Right atrium auricular region (tissue), 2 donors: ENCODE results near the gene BCO2. TPM values are rescaled to one million over a fixed set of nuclear protein-coding genes. Genes with fewer than 3 reads are reported as not detected.
"Not testable (repeated sequence)": the region's sequence is repeated elsewhere in the genome, so short reads cannot be mapped to it uniquely, and the experiment has no call there.

Experiments
- DNase-seq: peaks from one replicate; pipeline ENCODE4 v3.0.0-alpha.2; 2019; ENCODE audit warnings: low spot score
- H3K27ac ChIP-seq, 2 donors: fragments of 200-600 bp; sonication (generic); 1 replicate in 1 of 2; 2 replicates in 1 of 2; pipeline ENCODE4 v1.5.1; 2016 to 2019
- H3K27me3 ChIP-seq, 2 donors: fragments of 200-600 bp; sonication (generic); one replicate each; pipeline versions ENCODE4 v1.5.1 to v1.6.0; 2017 to 2019
- H3K36me3 ChIP-seq: fragments of 200-600 bp; sonication (generic); one replicate; pipeline ENCODE4 v1.5.1; 2016
- H3K4me1 ChIP-seq, 2 donors: fragments of 200-600 bp; sonication (generic); one replicate each; pipeline versions ENCODE4 v1.5.1 to v1.6.0; 2017 to 2019
- H3K4me3 ChIP-seq, 2 donors: fragments of 200-600 bp; sonication (generic); 1 replicate in 1 of 2; 2 replicates in 1 of 2; pipeline ENCODE4 v1.5.1; 2017 to 2019; ENCODE audit warnings: mild to moderate bottlenecking in 1 of 2, moderate library complexity in 1 of 2
- H3K9me3 ChIP-seq, 2 donors: fragments of 200-600 bp; sonication (generic); one replicate each; pipeline ENCODE4 v1.5.1; 2019
- total RNA-seq, 2 donors: library from RNA; depleted of rRNA; stranded (reverse); fragments of >200 nt; gene quantifications; one replicate each; pipeline ENCODE4 v1.1.0, GENCODE V29; 2016
- TF ChIP-seq, protein P1 (sequence below), 2 donors: fragments of 200-600 bp; sonication (generic); IDR thresholded peaks; one replicate each; pipeline ENCODE4 v1.5.1; 2019; ENCODE audit warnings: antibody characterized with exemption in 2 of 2

Gene BCO2
- total RNA-seq, 2 donors from 2014 or later: 40.6 to 44.7 TPM

DNA sequence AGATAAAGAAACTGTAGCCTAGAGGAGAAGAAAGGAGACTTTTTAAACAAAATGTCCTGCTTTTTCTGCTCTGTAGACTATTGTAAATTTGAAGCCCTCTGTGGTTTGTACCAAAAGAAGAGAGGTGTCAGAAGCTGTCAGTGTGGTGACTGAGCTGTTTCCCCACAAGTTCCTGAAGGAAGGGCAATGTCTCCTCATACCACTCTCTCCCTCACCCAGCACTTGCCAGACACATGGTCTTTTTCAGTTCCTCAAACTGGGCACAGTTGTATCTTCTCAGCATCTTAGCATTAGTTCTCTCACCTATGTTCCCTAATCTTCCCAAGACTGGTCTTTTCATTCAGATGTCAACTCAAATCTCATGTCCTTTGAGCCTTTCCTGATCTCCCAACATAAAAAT, 4.3 kb downstream of the BCO2 start:
- H3K36me3 ChIP-seq: no peaks in the 10 kb centered on the region
- no peaks in the 10 kb centered on the region for H3K27me3 ChIP-seq
- H3K4me3 ChIP-seq: no peak overlapping the region
- no peak for DNase-seq
- H3K4me1 ChIP-seq: peaks cover 0 to 23% of the 10 kb centered on the region in 2 donors
- TF ChIP-seq, protein P1, sequence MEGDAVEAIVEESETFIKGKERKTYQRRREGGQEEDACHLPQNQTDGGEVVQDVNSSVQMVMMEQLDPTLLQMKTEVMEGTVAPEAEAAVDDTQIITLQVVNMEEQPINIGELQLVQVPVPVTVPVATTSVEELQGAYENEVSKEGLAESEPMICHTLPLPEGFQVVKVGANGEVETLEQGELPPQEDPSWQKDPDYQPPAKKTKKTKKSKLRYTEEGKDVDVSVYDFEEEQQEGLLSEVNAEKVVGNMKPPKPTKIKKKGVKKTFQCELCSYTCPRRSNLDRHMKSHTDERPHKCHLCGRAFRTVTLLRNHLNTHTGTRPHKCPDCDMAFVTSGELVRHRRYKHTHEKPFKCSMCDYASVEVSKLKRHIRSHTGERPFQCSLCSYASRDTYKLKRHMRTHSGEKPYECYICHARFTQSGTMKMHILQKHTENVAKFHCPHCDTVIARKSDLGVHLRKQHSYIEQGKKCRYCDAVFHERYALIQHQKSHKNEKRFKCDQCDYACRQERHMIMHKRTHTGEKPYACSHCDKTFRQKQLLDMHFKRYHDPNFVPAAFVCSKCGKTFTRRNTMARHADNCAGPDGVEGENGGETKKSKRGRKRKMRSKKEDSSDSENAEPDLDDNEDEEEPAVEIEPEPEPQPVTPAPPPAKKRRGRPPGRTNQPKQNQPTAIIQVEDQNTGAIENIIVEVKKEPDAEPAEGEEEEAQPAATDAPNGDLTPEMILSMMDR (IDR thresholded peaks at IDR 0.05): no peak
- H3K27ac ChIP-seq: peak overlapping the region in 1 of 2 donors; percentile 86
- H3K9me3 ChIP-seq: no peaks in the 10 kb centered on the region

DNA sequence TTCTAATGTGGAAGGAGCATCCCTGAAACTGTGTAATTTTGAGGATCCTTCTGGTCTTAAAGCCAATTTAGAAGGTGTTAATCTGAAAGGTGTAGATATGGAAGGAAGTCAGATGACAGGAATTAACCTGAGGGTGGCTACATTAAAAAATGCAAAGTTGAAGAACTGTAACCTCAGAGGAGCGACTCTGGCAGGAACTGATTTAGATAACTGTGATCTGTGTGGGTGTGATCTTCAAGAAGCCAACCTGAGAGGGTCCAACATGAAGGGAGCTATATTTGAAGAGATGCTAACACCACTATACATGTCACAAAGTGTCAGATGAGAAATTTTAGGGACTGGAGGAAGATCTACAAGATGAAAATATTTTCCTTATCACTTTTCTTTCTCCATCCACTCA, 7.6 kb downstream of the BCO2 start:
- TF ChIP-seq, protein P1 (IDR thresholded peaks at IDR 0.05): no peak
- H3K27me3 ChIP-seq: no peaks in the 10 kb centered on the region
- no peak overlapping the region for H3K27ac ChIP-seq
- no peaks in the 10 kb centered on the region for H3K9me3 ChIP-seq
- no peak for DNase-seq
- H3K4me3 ChIP-seq: no peak overlapping the region
- H3K4me1 ChIP-seq: peaks cover 0 to 16% of the 10 kb centered on the region in 2 donors
- H3K36me3 ChIP-seq: no peaks in the 10 kb centered on the region

DNA sequence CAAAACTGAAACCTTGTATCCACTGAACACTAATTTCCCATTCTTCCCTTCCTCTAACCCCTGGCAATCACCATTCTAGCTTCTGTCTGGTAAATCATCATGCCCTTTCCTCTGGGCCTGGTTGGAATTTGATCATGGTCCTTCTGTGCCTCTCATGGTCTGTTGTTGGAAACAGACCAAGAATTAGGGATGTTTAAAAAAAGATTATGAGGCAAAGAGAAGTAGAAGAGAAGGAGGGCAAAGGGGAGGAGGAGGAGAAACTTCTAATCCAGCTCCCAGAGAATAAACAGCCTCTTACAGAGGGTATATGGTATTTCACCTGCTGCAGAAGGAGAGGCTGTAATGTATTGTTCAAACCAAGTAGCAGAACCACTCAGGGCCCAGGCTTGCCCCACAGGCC, 10.6 kb downstream of the BCO2 start:
- Histone ChIP-seq H3K4me1 (peaks cover 0 to 4% of the 10 kb centered on the region in 2 donors), H3K9me3 (no peaks in the 10 kb centered on the region), H3K36me3 (no peaks in the 10 kb centered on the region), H3K27ac (peak overlapping the region; percentile 50 to 86), H3K27me3 (no peaks in the 10 kb centered on the region), H3K4me3 (no peak overlapping the region)
- no peak for DNase-seq
- TF ChIP-seq, protein P1 (IDR thresholded peaks at IDR 0.05): no peak

DNA sequence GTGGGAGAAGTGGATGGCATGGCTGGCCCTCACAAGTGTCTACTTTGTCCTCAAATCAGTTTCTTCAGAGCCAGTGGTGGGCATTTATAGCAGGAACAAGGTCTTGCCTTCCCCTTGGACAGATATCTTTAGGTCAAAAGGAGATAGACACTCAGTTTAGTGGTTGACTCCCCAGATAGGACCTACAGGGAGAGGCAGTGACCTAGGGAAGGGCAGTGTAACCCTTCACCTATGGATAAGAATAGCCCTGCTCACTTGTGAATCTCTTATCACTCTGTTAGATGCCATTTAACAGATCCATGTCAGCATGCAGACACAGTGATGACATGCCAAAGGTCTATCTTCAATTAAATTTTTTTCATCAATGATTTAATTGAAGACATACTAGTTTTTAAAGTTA, 11.0 kb downstream of the BCO2 start:
- no peaks in the 10 kb centered on the region for H3K9me3 ChIP-seq

DNA sequence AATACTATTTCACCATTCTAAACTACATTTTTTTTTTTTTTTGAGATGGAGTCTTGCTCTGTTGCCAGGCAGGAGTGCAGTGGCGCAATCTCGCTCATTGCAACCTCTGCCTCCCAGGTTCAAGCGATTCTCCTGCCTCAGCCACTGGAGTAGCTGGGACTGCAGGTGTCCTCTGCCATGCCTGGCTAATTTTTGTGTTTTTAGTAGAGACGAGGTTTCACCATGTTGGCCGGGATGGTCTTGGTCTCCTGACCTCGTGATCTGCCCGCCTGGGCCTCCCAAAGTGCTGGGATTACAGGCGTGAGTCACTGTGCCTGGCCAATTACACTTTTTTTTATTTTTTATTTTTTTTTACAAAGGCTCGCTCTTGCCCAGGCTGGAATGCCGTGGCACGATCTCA, 19.8 kb downstream of the BCO2 start:
- H3K9me3 ChIP-seq, H3K27ac ChIP-seq, H3K4me3 ChIP-seq, H3K27me3 ChIP-seq, H3K4me1 ChIP-seq, DNase-seq: not testable (repeated sequence)
- H3K36me3 ChIP-seq: peaks cover 21% of the 10 kb centered on the region

More for the DNA sequence above, 11.0 kb downstream of the BCO2 start:
- H3K27ac ChIP-seq: peak overlapping the region; percentile 50 to 86
- no peaks in the 10 kb centered on the region for H3K27me3 ChIP-seq
- H3K4me1 ChIP-seq: peaks cover 0 to 4% of the 10 kb centered on the region in 2 donors
- DNase-seq: no peak
- TF ChIP-seq, protein P1 (IDR thresholded peaks at IDR 0.05): no peak
- no peaks in the 10 kb centered on the region for H3K36me3 ChIP-seq
- no peak overlapping the region for H3K4me3 ChIP-seq

DNA sequence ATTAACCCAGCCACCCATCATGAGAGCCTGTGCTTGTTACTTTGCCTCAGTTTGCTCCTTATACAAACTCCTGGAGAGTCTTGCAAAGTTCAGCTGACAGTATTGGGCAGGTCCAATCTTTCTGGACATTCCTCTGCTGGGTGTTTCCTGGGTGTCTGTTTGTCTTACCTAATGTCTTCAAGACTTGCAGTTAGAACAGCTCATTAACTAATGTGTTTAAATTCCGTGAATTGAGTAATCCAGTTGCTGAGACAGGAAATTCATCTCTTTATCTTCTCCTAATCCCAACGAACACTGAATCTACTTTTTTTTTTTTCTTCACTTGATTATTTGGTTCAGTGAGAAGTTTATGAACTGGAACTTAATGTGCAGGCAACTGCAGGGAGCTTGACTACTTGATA, 20.6 kb downstream of the BCO2 start:
- no peaks in the 10 kb centered on the region for H3K27me3 ChIP-seq
- no peaks in the 10 kb centered on the region for H3K9me3 ChIP-seq
- H3K27ac ChIP-seq: no peak overlapping the region
- H3K36me3 ChIP-seq: peaks cover 23% of the 10 kb centered on the region
- H3K4me1 ChIP-seq: no peaks in the 10 kb centered on the region
- DNase-seq: no peak
- no peak overlapping the region for H3K4me3 ChIP-seq
- TF ChIP-seq, protein P1 (IDR thresholded peaks at IDR 0.05): no peak
